HG02938 (cell line): Measurements from ENCODE around the gene ZNF764.
"Not testable (repeated sequence)": the region's sequence is repeated elsewhere in the genome, so short reads cannot be mapped to it uniquely, and the experiment has no call there.

Experiments used
- ATAC-seq: cut with Tn5 transposase; IDR thresholded peaks from one replicate; pipeline ENCODE4 v1.9.1; 2021; ENCODE audit warnings: mild to moderate bottlenecking, moderate library complexity; ENCODE audit not compliant: unreplicated experiment

The ZNF764 gene

DNA sequence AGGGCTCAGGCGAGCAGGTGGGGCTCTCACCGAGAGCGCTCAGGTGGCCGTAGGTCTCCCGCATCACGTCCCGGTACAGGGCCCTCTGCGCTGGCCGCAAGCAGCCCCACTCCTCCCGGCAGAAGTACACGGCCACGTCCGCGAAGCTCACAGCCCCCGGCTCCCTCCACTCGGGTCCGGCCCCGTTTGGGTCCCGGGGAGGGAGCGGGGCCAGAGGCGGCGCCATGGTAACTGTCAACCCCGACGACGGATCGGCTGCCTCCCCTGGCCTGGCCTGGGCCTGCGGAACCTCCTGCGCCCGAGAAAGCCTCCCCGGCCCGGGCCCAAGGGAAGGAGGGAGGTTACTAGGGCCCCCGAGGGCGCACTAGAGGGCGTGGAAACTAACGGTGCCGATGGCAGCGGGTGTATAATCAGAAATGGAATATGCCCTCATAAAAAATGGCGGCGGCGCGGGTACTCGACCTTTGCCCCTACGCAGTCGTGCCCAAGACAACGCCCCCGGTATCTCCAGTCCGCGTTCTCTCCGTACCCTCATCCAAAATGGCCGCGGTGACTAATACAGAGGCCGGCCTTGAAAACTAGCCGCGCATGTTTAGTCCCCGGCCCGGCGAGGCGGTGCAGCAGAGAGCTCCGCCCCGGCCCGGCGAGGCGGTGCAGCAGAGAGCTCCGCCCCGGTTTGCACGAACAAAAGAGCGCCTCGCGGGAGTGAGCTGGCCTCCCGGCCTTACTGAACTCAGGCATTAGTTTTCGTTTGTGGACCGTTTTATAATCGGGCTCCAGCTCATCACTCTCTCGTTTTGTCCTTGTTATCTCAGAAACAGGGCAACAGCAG, at the start of gene ZNF764:
ZNF764 (minus strand) TSS at position 418 of the 832 bp plus-strand sequence; CDS start at position 226, 192 bp downstream.
- ATAC-seq: peak; percentile 85

DNA sequence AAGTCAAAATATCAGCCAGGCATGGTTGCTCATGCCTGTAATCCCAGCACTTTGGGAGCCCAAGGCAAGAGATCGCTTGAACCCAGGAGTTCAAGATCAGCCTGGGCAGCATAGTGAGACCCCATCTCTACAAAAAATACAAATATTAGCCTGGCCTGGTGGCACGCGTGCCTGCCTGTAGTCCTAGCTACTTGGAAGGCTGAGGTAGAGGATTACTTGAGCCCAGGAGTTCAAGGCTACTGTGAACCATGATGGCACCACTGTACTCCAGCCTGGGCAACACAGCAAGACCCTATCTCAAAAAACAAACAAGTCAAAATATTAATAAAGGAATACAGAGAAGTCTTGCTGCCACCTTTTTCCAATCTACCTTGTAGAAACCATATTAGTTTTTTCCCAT, 47.8 kb upstream of the ZNF764 start:
- no peak for ATAC-seq

DNA sequence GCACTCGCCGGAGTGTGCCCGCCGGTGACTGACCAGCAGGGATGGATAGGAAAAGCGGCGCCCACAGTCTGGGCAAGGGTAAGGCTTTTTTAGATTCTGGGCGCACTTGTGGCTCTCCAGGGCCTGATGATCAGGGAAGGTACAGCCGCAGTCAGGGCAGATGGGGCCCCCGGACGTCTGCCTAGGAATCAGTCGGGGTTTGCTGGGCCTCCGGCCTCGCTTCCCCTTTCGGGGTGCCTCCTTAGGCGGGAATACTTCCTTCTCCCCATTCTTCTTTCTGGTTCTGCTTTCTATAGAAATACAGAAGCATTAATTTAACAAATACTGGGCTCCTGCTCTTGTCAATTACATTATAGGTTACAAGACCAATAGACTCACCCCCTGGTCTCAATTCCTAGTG, 47.0 kb upstream of the ZNF764 start:
- no peak for ATAC-seq

DNA sequence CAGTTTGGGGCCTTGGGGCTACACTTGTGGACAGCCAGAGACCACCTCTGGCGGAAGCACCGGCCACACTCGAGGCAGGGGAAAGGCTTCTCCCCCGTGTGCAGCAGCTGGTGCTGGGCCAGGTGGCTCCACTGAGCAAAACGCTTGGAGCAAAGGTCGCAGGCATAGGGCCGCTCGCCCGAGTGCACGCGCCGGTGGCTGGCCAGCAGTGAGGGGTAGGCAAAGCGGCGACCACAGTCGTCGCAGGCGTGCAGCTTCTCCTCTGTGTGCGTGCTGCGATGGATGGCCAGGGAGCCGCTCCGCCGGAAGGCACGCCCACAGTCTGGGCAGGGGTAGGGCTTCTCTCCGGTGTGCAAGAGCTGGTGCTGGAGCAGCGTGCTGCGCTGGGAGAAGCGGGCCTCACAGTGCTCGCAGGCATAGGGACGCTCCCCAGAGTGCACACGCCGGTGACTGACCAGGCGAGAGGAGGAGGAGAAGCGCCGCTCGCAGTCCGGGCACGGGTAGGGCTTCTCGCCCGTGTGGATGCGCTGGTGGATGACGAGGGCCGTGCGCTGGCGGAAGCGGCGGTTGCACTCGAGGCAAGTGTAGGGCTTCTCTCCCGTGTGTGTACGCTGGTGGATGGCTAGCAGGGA, 46.3 kb upstream of the ZNF764 start:
- no peak for ATAC-seq

DNA sequence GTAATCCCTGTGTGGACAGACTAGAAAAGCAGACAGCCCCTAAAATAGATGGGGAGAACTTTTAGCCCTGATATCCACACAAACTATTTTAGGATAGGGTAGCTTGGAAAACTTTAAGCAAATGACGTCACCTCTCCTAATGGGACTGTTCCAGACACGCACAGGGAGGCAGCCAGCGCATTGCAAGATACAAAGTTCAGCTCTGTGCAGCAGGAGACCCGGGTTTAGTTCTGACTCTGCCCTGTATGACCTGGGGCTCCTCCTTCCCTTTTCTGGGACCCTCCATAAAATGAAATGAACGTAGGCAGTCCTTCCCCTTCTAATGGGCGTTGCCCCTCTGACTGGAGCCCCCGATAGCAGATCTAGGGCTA, 45.8 kb upstream of the ZNF764 start:
- ATAC-seq: no peak

DNA sequence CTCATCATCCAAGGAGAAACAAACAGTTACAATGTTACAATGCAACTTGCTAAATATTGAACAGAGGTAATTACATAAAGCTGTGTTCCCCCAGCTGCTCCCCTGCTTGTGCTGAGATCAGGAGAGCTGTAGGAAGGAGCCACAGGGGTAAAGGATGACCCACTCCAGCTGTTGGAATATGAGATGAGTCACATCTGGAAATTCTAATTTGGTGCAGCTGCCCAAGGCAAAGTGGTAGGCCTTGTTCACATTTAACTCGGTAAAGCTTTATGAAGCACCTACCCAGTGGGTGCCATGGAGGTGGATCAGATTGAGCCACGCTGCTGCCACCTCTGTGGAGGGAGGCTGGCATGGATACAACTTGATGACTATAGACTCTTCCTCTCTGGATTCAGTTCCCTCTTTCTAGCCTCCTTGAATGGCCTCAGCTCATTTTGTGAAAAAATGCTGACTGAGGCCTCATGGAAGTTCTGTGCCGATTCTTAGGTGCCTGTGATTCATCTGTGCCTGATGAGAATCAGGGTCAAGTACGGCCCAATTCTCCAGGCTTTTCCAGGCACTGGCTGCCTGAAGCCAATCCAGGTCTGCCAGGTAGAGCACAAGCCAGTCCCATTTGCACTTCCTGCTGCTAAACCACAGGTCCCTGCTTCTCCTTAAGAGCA, 44.6 kb upstream of the ZNF764 start:
- ATAC-seq: no peak

DNA sequence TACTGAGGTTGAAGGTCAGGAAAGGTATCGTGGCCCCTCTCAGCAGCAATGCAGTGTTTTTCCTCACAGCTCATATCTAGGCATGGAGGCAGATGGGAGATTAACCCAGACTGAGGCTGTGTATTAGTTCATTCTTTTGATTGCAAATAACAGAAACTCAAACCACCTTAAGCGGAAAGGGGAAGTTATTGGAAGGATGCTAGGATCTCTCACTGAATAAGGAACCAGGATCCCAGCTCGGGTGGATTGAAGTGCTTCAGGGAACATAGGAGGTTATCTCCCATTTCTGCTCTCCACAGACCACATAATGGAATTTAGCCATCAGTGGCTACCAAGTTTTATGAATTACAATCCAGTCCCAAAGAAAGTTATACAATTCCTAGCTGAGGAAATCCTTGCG, 43.8 kb upstream of the ZNF764 start:
- no peak for ATAC-seq

DNA sequence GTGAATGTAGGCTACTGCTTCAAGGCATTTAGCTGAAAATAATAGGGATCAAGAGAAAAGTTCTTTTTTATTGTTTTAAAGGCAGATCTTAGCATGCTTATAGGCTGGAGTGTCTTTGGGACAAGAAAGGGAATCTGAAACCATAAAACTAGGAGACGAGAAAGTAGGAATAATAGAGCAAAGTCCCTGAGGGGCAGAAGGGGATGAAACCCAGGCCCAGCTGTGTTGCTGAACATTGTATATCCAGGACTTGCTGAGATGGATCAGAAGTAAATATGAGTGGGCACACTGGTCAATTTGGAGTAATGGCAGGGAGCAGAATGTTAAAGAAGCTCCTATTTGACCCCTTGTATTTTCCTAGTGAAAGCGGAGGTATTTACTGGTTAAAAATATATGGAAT, 42.8 kb upstream of the ZNF764 start:
- no peak for ATAC-seq

DNA sequence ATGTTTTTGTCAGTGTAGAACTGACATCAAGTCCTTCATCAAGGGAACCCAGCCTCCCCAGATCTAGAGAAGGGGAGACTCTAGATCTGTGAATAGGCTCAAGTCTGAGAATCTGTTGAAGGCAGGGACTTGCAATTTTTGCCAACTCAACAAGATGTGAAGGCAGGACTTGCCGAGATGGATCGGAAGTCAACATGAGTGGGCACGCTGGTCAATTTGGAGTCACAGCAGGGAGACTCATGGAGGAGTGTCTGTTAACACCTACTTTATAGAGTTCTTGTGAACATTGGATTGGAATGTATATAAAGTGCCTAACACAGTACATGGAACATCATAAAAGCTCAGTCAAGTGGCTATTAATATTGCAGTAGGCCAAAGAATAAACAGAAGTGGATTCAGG, 42.0 kb upstream of the ZNF764 start:
- ATAC-seq: no peak

DNA sequence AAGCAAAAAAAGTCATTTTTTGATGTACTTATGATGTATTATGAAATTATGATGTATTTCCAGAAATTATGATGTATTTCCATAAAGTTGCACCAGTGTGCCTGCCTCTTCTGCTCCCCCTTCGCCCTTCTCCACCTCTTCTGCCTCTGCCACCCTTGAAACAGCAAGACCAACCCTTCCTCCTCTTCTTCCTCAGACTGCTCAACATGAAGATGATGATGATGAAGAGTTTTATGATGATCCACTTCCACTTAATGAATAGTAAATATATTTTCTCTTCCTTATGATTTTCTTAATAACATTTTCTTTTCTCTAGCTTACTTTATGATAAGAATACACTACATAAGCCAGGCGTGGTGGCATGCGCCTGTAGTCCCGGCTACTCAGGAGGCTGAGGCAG, 34.7 kb upstream of the ZNF764 start:
- no peak for ATAC-seq

DNA sequence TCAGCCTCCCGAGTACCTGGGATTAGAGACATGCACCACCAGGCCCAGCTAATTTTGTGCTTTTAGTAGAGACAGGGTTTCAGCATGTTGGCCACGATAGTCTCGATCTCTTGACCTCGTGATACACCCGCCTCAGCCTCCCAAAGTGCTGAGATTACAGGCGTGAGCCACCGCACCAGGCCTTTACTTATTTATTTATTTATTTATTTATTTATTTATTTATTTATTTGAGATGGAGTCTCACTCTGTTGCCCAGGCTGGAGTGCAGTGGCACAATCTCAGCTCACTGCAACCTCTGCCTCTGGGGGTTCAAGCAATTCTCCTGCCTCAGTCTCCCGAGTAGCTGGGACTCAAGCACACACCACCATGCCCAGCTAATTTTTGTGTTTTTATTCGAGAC, 32.7 kb upstream of the ZNF764 start:
- ATAC-seq: not testable (repeated sequence)

DNA sequence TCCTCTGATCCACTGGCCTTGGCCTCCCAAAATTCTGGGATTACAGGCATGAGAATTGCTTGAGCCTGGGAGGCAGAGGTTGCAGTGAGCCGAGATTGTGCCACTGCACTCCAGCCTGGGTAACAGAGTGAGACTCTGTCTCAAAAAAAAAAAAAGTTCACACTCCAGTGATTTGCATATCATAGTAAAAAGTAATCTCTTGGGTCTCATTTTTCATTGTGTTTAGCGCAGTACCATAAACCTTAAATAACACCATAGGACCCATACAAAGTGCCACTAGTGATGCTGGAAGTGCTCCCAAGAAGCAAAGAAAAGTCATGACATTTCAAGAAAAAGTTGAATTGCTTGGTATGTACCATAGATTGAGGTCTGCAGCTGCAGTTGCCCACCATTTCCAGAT, 31.4 kb upstream of the ZNF764 start:
- not testable (repeated sequence) for ATAC-seq

DNA sequence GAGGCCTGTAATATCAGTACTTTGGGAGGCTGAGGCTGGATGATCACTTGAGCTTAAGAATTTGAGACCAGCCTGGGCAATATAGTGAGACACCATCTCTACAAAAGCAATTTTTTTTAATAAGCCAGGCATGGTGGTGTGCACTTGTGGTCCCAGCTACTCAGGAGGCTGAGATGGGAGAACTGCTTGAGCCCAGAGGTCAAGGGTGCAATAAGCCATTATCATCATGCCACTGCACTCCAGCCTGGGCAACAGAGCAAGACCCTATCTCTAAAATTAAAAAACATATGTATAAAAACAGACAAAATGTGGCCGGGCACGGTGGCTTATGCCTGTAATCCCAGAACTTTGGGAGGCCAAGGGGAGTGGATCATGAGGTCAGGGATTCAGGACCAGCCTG, 30.5 kb upstream of the ZNF764 start:
- no peak for ATAC-seq

DNA sequence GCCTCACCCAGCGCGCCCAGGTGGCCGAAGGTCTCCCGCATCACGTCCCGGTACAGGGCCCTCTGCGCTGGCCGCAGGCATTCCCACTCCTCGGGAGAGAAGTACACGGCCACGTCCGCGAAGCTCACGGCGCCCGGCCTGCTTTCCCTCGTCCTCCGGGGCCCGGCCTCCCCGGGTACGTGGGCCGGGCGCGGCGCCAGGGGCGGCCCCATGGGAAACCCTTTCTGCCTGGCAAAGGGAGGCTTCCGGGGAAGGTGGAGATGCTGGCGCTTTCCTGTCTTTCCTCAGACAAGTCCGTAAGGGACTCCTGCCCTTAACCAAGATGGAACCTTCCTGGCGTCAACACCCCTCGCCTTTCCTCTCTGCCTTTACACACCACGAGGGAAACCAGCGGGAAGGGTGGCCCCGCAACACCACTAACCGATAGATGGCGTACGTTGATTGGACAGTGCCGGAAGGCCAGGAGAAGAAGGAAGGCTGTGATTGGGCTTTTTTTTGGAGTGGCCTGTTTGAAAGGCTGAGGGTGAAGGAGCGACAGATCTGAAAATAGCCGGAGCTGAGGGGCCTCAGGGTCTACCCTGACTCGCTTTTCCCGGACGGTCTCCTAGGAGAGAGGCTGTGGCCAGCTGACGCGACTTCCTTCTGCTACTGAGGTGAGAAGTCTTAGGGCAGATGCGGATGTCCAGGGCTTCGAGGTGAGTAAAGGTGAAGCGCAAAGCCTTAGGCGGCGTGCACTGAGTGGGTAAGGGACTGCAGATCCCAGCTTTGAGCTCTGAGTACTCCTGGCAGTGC, 27.4 kb upstream of the ZNF764 start, which contains the start of gene ZNF785:
ZNF785 (minus strand) TSS at position 298 of the 792 bp plus-strand sequence; CDS start at position 212, 86 bp downstream.
- peak; percentile 88 for ATAC-seq

DNA sequence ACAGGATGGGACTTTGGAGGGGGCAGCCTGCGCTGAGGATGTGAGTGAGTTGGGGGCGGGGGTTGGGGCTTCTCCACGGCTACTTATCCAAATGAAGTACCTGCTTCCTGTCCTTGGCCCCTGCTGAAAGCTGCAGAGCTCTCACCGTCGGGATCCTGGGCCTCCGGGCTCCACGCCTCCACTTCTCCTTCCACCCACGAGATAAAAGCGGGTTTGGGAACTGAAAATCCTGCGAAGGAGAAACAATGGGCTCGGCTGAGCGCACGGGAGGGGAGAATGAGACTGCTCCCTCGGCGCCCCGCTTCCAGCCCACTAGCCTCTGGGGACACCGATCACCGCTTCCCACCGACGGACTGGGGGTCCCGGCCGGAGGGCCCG, 26.8 kb upstream of the ZNF764 start:
- no peak for ATAC-seq

DNA sequence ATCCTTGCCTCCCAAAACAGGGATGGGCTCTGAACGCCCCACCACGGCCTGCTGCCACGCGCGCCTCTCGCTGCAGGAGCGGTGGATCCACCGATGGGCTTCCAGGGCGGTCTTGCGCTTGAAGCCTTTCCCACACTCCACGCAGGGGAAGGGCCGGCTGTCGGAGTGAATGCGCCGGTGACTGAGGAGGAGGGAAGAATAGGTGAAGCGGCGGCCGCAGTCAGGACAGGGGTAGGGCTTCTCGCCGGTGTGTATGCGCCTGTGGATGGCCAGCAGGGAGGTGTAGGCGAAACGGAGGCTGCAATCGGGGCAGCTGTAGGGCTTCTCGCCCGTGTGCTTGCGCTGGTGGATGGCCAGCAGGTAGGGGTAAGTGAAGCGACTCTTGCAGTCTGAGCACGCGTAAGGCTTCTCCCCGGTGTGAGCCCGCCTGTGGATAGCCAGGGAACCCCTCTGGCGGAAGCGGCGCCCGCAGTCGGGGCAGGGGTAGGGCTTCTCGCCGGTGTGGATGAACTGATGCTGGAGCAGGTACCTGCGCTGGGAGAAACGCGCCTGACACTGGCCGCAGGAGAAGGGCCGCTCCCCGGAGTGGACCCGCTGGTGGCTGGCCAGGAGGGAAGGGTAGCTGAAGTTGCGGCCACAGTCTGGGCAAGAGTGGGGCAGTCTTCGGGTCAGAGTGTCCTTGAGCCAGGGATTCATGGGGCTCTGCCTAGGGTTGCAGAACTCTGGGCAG, 24.6 kb upstream of the ZNF764 start:
- no peak for ATAC-seq

DNA sequence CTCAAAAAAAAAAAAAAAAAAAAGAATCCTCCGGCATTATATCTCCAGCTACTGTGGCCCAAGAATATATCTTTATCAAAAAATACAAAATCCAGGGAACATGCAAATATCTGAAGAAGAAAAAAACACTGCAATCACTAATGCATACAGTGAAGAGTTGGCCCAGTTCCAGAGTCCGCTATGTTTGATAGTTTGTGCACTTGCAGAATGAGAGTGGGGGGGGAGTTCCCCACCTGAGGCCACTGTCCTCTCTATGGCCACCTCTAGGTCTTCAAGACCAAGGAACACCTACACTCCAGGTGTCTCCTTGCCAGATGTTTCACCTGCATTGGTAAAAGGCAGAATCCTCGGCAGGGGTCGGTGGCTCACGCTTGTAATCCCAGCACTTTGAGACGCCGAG, 23.3 kb upstream of the ZNF764 start:
- no peak for ATAC-seq

DNA sequence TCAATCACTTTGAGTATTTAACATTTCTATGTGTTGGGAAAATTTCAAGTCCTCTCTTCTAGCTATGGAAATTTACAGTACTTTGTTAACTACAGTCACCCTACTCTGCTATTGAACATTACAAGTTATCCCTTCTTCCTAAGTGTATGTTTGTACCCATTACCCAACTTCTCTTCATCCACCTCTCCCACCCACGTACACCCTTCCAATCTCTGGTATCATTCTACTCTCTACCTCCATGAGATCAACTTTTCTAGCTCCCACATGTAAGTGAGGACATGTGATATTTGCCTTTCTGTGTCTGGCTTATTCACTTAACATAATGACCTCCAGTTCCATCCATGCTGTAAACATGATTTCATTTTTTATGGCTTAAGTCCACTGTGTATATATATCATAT, 16.5 kb upstream of the ZNF764 start:
- no peak for ATAC-seq

DNA sequence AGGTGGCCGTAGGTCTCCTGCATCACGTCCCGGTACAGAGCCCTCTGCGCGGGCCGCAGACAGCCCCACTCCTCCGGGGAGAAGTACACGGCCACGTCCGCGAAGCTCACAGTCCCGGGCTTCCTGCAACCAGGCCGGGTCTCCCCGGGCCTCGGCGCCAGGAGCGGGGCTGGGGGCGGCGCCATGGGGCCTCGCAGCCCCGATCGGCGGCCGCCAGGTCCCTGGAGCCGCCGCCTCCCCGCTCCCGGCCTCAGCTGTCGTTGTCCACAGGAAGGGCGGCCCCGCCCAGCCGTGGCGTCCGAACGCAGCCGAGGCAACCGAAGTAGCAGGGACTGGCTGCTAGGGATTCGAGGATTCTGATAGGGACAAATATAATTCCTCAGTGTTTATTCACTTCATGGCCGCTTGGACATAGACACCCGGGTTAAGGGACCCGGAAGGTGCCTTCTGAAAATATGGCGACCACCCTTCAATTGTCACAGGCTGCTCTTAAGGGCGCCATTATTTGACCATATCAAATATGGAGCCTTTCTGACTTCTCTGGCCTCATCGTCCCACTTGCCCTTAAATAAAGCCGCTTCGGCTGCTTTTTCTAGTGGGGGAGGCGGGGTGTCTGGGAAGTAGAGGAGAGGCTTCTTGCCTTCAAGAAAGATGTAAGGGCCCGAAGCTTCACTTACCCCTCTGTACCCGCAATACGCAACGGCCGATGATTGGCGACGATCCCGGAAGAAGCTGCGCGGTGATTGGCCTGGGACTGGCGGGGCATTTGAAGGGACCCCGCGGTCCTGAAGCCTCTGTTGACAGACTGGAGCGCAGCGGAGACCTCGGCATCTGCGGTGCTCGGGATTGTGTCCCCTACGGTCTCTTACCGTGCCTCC, 13.5 kb upstream of the ZNF764 start, which contains the start of gene ZNF688:
ZNF688 (minus strand) TSS at position 270 of the 878 bp plus-strand sequence; CDS start at position 185, 85 bp downstream.
- peak; percentile 74 for ATAC-seq
